GM23338 (cell line): ENCODE measurements around the gene DCST1.

Experiments
- CREB1 ChIP-seq: fragments of 250-450 bp; sonication (Bioruptor Pico); IDR thresholded peaks from 2 replicates; pipeline ENCODE4 v1.5.0; 2020; ENCODE audit warnings: low read depth, mild to moderate bottlenecking, moderate library complexity
- EZH2 ChIP-seq: fragments of 200-600 bp; sonication (generic); IDR thresholded peaks from one replicate; pipeline ENCODE4 v1.8.0; 2017; ENCODE audit warnings: antibody characterized with exemption, mild to moderate bottlenecking, low read depth; ENCODE audit not compliant: unreplicated experiment
- EZH2phosphoT487 ChIP-seq: fragments of 200-600 bp; sonication (generic); IDR thresholded peaks from one replicate; pipeline ENCODE4 v1.8.1; 2018; ENCODE audit warnings: antibody characterized with exemption; ENCODE audit not compliant: unreplicated experiment
- JUNB ChIP-seq: IDR thresholded peaks from one replicate; pipeline ENCODE4 v1.6.1; 2016; ENCODE audit warnings: antibody characterized with exemption; ENCODE audit not compliant: unreplicated experiment
- NANOG ChIP-seq: IDR thresholded peaks from 2 replicates; pipeline ENCODE4 v1.6.1; 2016; ENCODE audit warnings: antibody characterized with exemption, borderline replicate concordance
- POLR2AphosphoS5 ChIP-seq: IDR thresholded peaks from 2 replicates; pipeline ENCODE4 v1.6.1; 2016; ENCODE audit warnings: antibody characterized with exemption, low read depth
- STAT1 ChIP-seq: IDR thresholded peaks from one replicate; pipeline ENCODE4 v1.6.1; 2016; ENCODE audit warnings: antibody characterized with exemption; ENCODE audit not compliant: unreplicated experiment
- ZNF331 ChIP-seq: fragments of 250-450 bp; sonication (Bioruptor Pico); IDR thresholded peaks from 2 replicates; pipeline ENCODE4 v1.5.0; 2020; ENCODE audit warnings: low read depth, mild to moderate bottlenecking, moderate library complexity
- TF ChIP-seq, protein P1 (sequence below), 2 experiments: fragments of 200-600 bp in 1 of 2; sonication (generic) in 1 of 2; conservative IDR thresholded peaks; 2 replicates each; pipeline versions ENCODE4 v1.5.1 to v1.6.1; 2016 to 2017; ENCODE audit warnings: antibody characterized with exemption in 2 of 2, low read depth in 2 of 2, mild to moderate bottlenecking in 2 of 2, moderate library complexity in 1 of 2
- TF ChIP-seq, protein P2 (sequence below): IDR thresholded peaks from one replicate; pipeline ENCODE4 v1.6.1; 2018; ENCODE audit warnings: antibody characterized with exemption; ENCODE audit not compliant: unreplicated experiment
- TF ChIP-seq, protein P3 (sequence below): IDR thresholded peaks from 2 replicates; pipeline ENCODE4 v1.6.1; 2016; ENCODE audit warnings: antibody characterized with exemption

DNA sequence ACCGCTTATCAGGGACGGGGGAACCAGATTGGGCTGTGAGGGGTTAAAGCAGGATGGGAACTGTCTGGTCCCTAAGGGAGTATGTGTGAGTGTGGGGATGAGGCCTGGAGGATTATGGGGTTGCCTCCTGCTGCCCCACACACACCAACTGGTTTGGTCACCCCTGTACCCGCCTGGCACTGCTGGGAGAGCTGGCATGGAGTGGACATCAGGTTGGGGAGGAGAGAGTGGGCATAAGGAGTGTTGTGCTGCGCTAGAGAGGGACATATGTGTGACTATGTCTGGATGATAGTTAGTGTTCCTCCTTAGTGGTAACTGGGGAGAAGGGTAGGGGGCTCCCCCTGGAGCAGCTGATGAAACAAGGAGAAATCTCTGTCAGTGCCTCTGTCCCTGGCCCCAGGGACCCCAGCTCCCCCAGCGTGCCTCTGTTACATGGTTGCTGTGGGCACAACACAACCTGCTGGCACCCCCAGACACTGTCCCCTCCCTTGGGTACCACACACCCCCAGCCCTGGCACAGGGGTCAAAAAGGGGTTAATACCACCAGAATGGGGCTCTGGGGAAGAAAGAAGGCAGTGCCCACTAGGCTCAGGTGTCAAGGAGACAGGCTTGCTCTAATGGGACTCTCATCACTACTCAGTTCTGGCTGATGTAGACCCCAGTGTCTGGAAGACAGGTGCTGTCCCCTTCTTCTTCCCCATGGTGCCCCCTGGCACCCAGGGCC, 29.1 kb upstream of the DCST1 start:
- TF ChIP-seq, protein P1, sequence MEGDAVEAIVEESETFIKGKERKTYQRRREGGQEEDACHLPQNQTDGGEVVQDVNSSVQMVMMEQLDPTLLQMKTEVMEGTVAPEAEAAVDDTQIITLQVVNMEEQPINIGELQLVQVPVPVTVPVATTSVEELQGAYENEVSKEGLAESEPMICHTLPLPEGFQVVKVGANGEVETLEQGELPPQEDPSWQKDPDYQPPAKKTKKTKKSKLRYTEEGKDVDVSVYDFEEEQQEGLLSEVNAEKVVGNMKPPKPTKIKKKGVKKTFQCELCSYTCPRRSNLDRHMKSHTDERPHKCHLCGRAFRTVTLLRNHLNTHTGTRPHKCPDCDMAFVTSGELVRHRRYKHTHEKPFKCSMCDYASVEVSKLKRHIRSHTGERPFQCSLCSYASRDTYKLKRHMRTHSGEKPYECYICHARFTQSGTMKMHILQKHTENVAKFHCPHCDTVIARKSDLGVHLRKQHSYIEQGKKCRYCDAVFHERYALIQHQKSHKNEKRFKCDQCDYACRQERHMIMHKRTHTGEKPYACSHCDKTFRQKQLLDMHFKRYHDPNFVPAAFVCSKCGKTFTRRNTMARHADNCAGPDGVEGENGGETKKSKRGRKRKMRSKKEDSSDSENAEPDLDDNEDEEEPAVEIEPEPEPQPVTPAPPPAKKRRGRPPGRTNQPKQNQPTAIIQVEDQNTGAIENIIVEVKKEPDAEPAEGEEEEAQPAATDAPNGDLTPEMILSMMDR (conservative IDR thresholded peaks at IDR 0.05; ENCODE audit: low read depth in 2 of 2): no peak
- no peak for TF ChIP-seq CREB1 (CRISPR knock-in tag)
- no peak for TF ChIP-seq POLR2AphosphoS5
- no peak for TF ChIP-seq EZH2
- no peak for TF ChIP-seq EZH2phosphoT487
- TF ChIP-seq, protein P2, sequence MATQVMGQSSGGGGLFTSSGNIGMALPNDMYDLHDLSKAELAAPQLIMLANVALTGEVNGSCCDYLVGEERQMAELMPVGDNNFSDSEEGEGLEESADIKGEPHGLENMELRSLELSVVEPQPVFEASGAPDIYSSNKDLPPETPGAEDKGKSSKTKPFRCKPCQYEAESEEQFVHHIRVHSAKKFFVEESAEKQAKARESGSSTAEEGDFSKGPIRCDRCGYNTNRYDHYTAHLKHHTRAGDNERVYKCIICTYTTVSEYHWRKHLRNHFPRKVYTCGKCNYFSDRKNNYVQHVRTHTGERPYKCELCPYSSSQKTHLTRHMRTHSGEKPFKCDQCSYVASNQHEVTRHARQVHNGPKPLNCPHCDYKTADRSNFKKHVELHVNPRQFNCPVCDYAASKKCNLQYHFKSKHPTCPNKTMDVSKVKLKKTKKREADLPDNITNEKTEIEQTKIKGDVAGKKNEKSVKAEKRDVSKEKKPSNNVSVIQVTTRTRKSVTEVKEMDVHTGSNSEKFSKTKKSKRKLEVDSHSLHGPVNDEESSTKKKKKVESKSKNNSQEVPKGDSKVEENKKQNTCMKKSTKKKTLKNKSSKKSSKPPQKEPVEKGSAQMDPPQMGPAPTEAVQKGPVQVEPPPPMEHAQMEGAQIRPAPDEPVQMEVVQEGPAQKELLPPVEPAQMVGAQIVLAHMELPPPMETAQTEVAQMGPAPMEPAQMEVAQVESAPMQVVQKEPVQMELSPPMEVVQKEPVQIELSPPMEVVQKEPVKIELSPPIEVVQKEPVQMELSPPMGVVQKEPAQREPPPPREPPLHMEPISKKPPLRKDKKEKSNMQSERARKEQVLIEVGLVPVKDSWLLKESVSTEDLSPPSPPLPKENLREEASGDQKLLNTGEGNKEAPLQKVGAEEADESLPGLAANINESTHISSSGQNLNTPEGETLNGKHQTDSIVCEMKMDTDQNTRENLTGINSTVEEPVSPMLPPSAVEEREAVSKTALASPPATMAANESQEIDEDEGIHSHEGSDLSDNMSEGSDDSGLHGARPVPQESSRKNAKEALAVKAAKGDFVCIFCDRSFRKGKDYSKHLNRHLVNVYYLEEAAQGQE: no peak
- no peak for TF ChIP-seq JUNB
- TF ChIP-seq STAT1: no peak
- no peak for TF ChIP-seq ZNF331
- TF ChIP-seq NANOG: no peak
- TF ChIP-seq, protein P3, sequence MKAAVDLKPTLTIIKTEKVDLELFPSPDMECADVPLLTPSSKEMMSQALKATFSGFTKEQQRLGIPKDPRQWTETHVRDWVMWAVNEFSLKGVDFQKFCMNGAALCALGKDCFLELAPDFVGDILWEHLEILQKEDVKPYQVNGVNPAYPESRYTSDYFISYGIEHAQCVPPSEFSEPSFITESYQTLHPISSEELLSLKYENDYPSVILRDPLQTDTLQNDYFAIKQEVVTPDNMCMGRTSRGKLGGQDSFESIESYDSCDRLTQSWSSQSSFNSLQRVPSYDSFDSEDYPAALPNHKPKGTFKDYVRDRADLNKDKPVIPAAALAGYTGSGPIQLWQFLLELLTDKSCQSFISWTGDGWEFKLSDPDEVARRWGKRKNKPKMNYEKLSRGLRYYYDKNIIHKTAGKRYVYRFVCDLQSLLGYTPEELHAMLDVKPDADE: no peak
